ENCODE measurements around the gene MAP10.

MAP10 gene

GRCh38 chr1:232812560-232812959 is 7.3 kb downstream of the MAP10 start:
- Histone ChIP-seq H3K4me2 (ENCODE audit: low read length, poor library complexity, severe bottlenecking) (no peak overlapping the region), H3K4me1 (ENCODE audit: control insufficient read depth, insufficient read depth, low read depth, low read length) (no peaks in the 10 kb centered on the region), H2BK15ac (ENCODE audit: low read depth, poor library complexity, severe bottlenecking) (no peak overlapping the region), H3K4me3 (ENCODE audit: insufficient read depth in 1 of 2, low read depth in 1 of 2, low read length in 2 of 2) (no peak overlapping the region), H3K14ac (ENCODE audit: low read length in 2 of 2) (no peak overlapping the region), H4K8ac (ENCODE audit: low read length) (no peak overlapping the region), H2BK12ac (ENCODE audit: low read length in 2 of 2) (no peak overlapping the region), H3K27me3 (ENCODE audit: control insufficient read depth in 1 of 2, insufficient read depth in 1 of 2, low read length in 2 of 2) (no peaks in the 10 kb centered on the region), H2AFZ (ENCODE audit: low read depth, low read length) (no peak overlapping the region), H2AK5ac (ENCODE audit: low read length, severe bottlenecking) (no peak overlapping the region), H3K18ac (ENCODE audit: low read depth in 1 of 2, low read length in 2 of 2) (no peak overlapping the region), H2BK5ac (ENCODE audit: low read depth, low read length, poor library complexity, severe bottlenecking) (no peak overlapping the region), H2BK120ac (ENCODE audit: low read depth, low read length) (no peak overlapping the region), H3K36me3 (ENCODE audit: control insufficient read depth in 1 of 2, insufficient read depth in 2 of 2, low read depth in 1 of 2, low read length in 2 of 2) (no peaks in the 10 kb centered on the region), H3K4ac (ENCODE audit: low read depth in 1 of 2, low read length in 2 of 2) (no peak overlapping the region), H4K91ac (ENCODE audit: low read length) (no peak overlapping the region), H3K79me1 (replicated peaks; ENCODE audit: low read length, poor library complexity, severe bottlenecking) (peaks cover 2% of the 10 kb centered on the region), H3K9me3 (ENCODE audit: control insufficient read depth, low read length) (no peaks in the 10 kb centered on the region), H3K23ac (ENCODE audit: low read length in 2 of 2) (no peak overlapping the region), H3K27ac (ENCODE audit: low read length, poor library complexity, severe bottlenecking) (no peak overlapping the region), H3K9ac (ENCODE audit: low read length) (no peak overlapping the region)
- 73% methylated on average over 1 of the region's 2 CpGs for WGBS
- no peak for DNase-seq

DNA sequence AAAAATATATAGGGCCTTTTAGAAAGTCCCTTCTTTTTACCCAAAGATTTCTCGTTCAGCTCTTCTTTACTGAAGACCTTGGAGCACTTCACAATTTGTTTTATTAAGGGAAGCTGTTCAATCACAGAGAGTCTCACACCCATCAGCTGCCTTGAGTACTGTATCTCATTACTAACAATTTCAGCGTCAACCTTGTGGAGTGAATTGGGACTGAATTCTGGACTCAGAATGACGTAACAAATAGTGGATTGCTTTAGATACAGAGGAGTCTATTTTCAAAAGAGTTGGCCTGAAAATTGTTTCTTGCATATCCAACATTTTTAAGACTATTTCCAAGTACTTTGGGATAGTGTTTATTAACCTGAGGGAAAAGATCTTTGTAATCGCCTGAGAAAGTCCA is 7.9 kb downstream of the MAP10 start:
- WGBS, result 100% methylated on average over 2 of the region's 4 CpGs

DNA sequence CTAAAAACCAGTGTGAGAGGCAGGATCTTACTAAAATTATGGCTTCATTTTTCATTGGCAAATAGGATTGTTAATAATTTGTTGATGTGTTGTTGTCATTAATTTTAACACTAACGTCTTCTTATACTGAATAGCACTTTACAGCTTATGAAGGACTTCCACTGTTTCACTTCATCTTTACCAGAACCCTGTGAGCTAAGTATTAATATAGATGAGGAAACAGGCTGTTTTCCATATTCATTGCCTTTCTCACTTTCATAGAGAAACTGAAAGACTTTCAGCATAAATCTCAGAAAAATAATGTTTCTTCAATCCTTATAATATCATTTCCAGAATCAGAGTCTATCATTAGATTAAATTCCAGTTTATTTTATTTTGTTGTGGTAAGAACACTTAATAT is 8.5 kb downstream of the MAP10 start:
- H4K8ac ChIP-seq (ENCODE audit: low read length), result no peak overlapping the region
- H3K14ac ChIP-seq (ENCODE audit: low read length in 2 of 2), result no peak overlapping the region
- H2AFZ ChIP-seq (ENCODE audit: low read depth, low read length), result no peak overlapping the region
- no peak overlapping the region for H2BK5ac ChIP-seq (ENCODE audit: low read depth, low read length, poor library complexity, severe bottlenecking)
- H2AK5ac ChIP-seq (ENCODE audit: low read length, severe bottlenecking), result no peak overlapping the region
- no peak overlapping the region for H3K4me2 ChIP-seq (ENCODE audit: low read length, poor library complexity, severe bottlenecking)
- H3K27ac ChIP-seq (ENCODE audit: low read length, poor library complexity, severe bottlenecking), result no peak overlapping the region
- no peak overlapping the region for H3K4me3 ChIP-seq (ENCODE audit: insufficient read depth in 1 of 2, low read depth in 1 of 2, low read length in 2 of 2)
- no peak overlapping the region for H2BK12ac ChIP-seq (ENCODE audit: low read length in 2 of 2)
- DNase-seq, result no peak
- H2BK15ac ChIP-seq (ENCODE audit: low read depth, poor library complexity, severe bottlenecking), result no peak overlapping the region
- H4K91ac ChIP-seq (ENCODE audit: low read length), result no peak overlapping the region
- H3K18ac ChIP-seq (ENCODE audit: low read depth in 1 of 2, low read length in 2 of 2), result no peak overlapping the region
- H3K9ac ChIP-seq (ENCODE audit: low read length), result no peak overlapping the region
- H3K23ac ChIP-seq (ENCODE audit: low read length in 2 of 2), result no peak overlapping the region
- H3K4ac ChIP-seq (ENCODE audit: low read depth in 1 of 2, low read length in 2 of 2), result no peak overlapping the region
- peaks cover 2% of the 10 kb centered on the region for H3K79me1 ChIP-seq (replicated peaks; ENCODE audit: low read length, poor library complexity, severe bottlenecking)
- H3K27me3 ChIP-seq (ENCODE audit: control insufficient read depth in 1 of 2, insufficient read depth in 1 of 2, low read length in 2 of 2), result no peaks in the 10 kb centered on the region
- no peak overlapping the region for H2BK120ac ChIP-seq (ENCODE audit: low read depth, low read length)
- no peaks in the 10 kb centered on the region for H3K4me1 ChIP-seq (ENCODE audit: control insufficient read depth, insufficient read depth, low read depth, low read length)
- H3K9me3 ChIP-seq (ENCODE audit: control insufficient read depth, low read length), result no peaks in the 10 kb centered on the region
- no CpG with 5 or more reads among the region's 1 CpG for WGBS
- no peaks in the 10 kb centered on the region for H3K36me3 ChIP-seq (ENCODE audit: control insufficient read depth in 1 of 2, insufficient read depth in 2 of 2, low read depth in 1 of 2, low read length in 2 of 2)

More for the DNA sequence above, 7.9 kb downstream of the MAP10 start:
- H3K9me3 ChIP-seq (ENCODE audit: control insufficient read depth, low read length), result no peaks in the 10 kb centered on the region
- no peak overlapping the region for H2AFZ ChIP-seq (ENCODE audit: low read depth, low read length)
- H3K4me1 ChIP-seq (ENCODE audit: control insufficient read depth, insufficient read depth, low read depth, low read length), result no peaks in the 10 kb centered on the region
- no peak overlapping the region for H2AK5ac ChIP-seq (ENCODE audit: low read length, severe bottlenecking)
- no peaks in the 10 kb centered on the region for H3K27me3 ChIP-seq (ENCODE audit: control insufficient read depth in 1 of 2, insufficient read depth in 1 of 2, low read length in 2 of 2)
- H3K36me3 ChIP-seq (ENCODE audit: control insufficient read depth in 1 of 2, insufficient read depth in 2 of 2, low read depth in 1 of 2, low read length in 2 of 2), result no peaks in the 10 kb centered on the region
- H4K8ac ChIP-seq (ENCODE audit: low read length), result no peak overlapping the region
- no peak overlapping the region for H2BK5ac ChIP-seq (ENCODE audit: low read depth, low read length, poor library complexity, severe bottlenecking)
- no peak overlapping the region for H3K23ac ChIP-seq (ENCODE audit: low read length in 2 of 2)
- no peak overlapping the region for H2BK120ac ChIP-seq (ENCODE audit: low read depth, low read length)
- DNase-seq, result no peak
- H3K79me1 ChIP-seq (replicated peaks; ENCODE audit: low read length, poor library complexity, severe bottlenecking), result peaks cover 2% of the 10 kb centered on the region
- H3K4me3 ChIP-seq (ENCODE audit: insufficient read depth in 1 of 2, low read depth in 1 of 2, low read length in 2 of 2), result no peak overlapping the region
- no peak overlapping the region for H3K14ac ChIP-seq (ENCODE audit: low read length in 2 of 2)
- no peak overlapping the region for H3K27ac ChIP-seq (ENCODE audit: low read length, poor library complexity, severe bottlenecking)
- H4K91ac ChIP-seq (ENCODE audit: low read length), result no peak overlapping the region
- no peak overlapping the region for H2BK12ac ChIP-seq (ENCODE audit: low read length in 2 of 2)
- no peak overlapping the region for H3K4ac ChIP-seq (ENCODE audit: low read depth in 1 of 2, low read length in 2 of 2)
- no peak overlapping the region for H3K18ac ChIP-seq (ENCODE audit: low read depth in 1 of 2, low read length in 2 of 2)
- H2BK15ac ChIP-seq (ENCODE audit: low read depth, poor library complexity, severe bottlenecking), result no peak overlapping the region
- no peak overlapping the region for H3K9ac ChIP-seq (ENCODE audit: low read length)
- no peak overlapping the region for H3K4me2 ChIP-seq (ENCODE audit: low read length, poor library complexity, severe bottlenecking)

DNA sequence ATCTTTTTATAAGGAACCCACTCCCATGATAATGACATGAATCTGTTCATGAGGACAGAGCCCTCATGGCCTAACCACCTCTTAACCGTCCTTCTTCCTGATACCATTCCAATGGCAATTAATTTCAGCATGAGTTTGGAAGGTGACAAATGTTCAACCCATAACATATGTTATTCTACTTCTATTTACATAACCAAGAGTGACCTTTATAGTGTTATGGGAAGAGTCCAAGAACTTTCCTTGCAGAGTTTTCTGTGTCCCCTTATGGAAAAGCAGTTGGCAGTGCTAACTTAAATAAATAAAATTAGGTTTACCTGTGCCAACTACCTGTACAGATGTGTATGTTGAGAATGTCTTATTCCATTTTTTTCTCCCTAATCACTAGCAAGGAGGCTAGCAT is 11.1 kb downstream of the MAP10 start:
- no peak overlapping the region for H2BK5ac ChIP-seq (ENCODE audit: low read depth, low read length, poor library complexity, severe bottlenecking)
- H2BK120ac ChIP-seq (ENCODE audit: low read depth, low read length), result no peak overlapping the region
- no peak overlapping the region for H4K8ac ChIP-seq (ENCODE audit: low read length)
- no peak overlapping the region for H4K91ac ChIP-seq (ENCODE audit: low read length)
- H2AK5ac ChIP-seq (ENCODE audit: low read length, severe bottlenecking), result no peak overlapping the region
- DNase-seq, result no peak
- H2BK15ac ChIP-seq (ENCODE audit: low read depth, poor library complexity, severe bottlenecking), result no peak overlapping the region
- H3K18ac ChIP-seq (ENCODE audit: low read depth in 1 of 2, low read length in 2 of 2), result no peak overlapping the region
- H3K9ac ChIP-seq (ENCODE audit: low read length), result no peak overlapping the region
- no peak overlapping the region for H3K4ac ChIP-seq (ENCODE audit: low read depth in 1 of 2, low read length in 2 of 2)
- H3K23ac ChIP-seq (ENCODE audit: low read length in 2 of 2), result no peak overlapping the region
- H3K79me1 ChIP-seq (replicated peaks; ENCODE audit: low read length, poor library complexity, severe bottlenecking), result peaks cover 2% of the 10 kb centered on the region
- no peaks in the 10 kb centered on the region for H3K27me3 ChIP-seq (ENCODE audit: control insufficient read depth in 1 of 2, insufficient read depth in 1 of 2, low read length in 2 of 2)
- no peaks in the 10 kb centered on the region for H3K36me3 ChIP-seq (ENCODE audit: control insufficient read depth in 1 of 2, insufficient read depth in 2 of 2, low read depth in 1 of 2, low read length in 2 of 2)
- H2AFZ ChIP-seq (ENCODE audit: low read depth, low read length), result no peak overlapping the region
- no peak overlapping the region for H2BK12ac ChIP-seq (ENCODE audit: low read length in 2 of 2)
- no peaks in the 10 kb centered on the region for H3K9me3 ChIP-seq (ENCODE audit: control insufficient read depth, low read length)
- H3K27ac ChIP-seq (ENCODE audit: low read length, poor library complexity, severe bottlenecking), result no peak overlapping the region
- H3K4me1 ChIP-seq (ENCODE audit: control insufficient read depth, insufficient read depth, low read depth, low read length), result no peaks in the 10 kb centered on the region
- no peak overlapping the region for H3K4me2 ChIP-seq (ENCODE audit: low read length, poor library complexity, severe bottlenecking)
- no CpG with 5 or more reads among the region's 1 CpG for whole genome bisulfite sequencing
- H3K4me3 ChIP-seq (ENCODE audit: insufficient read depth in 1 of 2, low read depth in 1 of 2, low read length in 2 of 2), result no peak overlapping the region
- H3K14ac ChIP-seq (ENCODE audit: low read length in 2 of 2), result no peak overlapping the region
